Measurements from ENCODE around the gene RGS7. TPM values are rescaled to one million over a fixed set of nuclear protein-coding genes. Genes with fewer than 3 reads are reported as not detected.

Gene RGS7
- polyA plus RNA-seq, 1 donor from 2014 or later, result 24.2 TPM

GRCh38 chr1:240917976-240918375, 439.0 kb downstream of the RGS7 start:
- peak overlapping the region; percentile 13 for H3K4me2 ChIP-seq (ENCODE audit: low read length)

GRCh38 chr1:240914506-240914905, 442.5 kb downstream of the RGS7 start:
- Histone ChIP-seq H2AFZ (ENCODE audit: low read depth, low read length) (no peak overlapping the region), H3K9ac (ENCODE audit: low read length) (no peak overlapping the region), H3K27me3 (ENCODE audit: insufficient read depth, low read depth, low read length) (no peaks in the 10 kb centered on the region), H3K36me3 (ENCODE audit: insufficient read depth, low read length) (no peaks in the 10 kb centered on the region), H3K4me2 (ENCODE audit: low read length) (no peak overlapping the region), H4K20me1 (ENCODE audit: insufficient read depth) (no peaks in the 10 kb centered on the region), H3F3A (ENCODE audit: insufficient read depth, low read length, poor library complexity, severe bottlenecking) (no peaks in the 10 kb centered on the region), H3K9me3 (ENCODE audit: low read length) (no peaks in the 10 kb centered on the region), H3K27ac (ENCODE audit: low read length) (no peak overlapping the region), H3K9me2 (ENCODE audit: insufficient read depth, low read length) (no peaks in the 10 kb centered on the region), H3K4me3 (ENCODE audit: low read length) (no peak overlapping the region), H3K79me2 (replicated peaks; ENCODE audit: insufficient read depth, low read length) (no peaks in the 10 kb centered on the region)
- no peak for TF ChIP-seq EZH2 (IDR thresholded peaks at IDR 0.05; ENCODE audit: borderline replicate concordance, insufficient read depth, low read length, poor library complexity, severe bottlenecking)
- TF ChIP-seq POLR2AphosphoS5 (IDR thresholded peaks at IDR 0.05), result no peak

More at GRCh38 chr1:240917976-240918375, 439.0 kb downstream of the RGS7 start:
- Histone ChIP-seq H2AFZ (ENCODE audit: low read depth, low read length) (no peak overlapping the region), H3K79me2 (replicated peaks; ENCODE audit: insufficient read depth, low read length) (no peaks in the 10 kb centered on the region), H3K9me3 (ENCODE audit: low read length) (no peaks in the 10 kb centered on the region), H3F3A (ENCODE audit: insufficient read depth, low read length, poor library complexity, severe bottlenecking) (no peaks in the 10 kb centered on the region), H3K36me3 (ENCODE audit: insufficient read depth, low read length) (no peaks in the 10 kb centered on the region), H3K4me3 (ENCODE audit: low read length) (peak overlapping the region; percentile 9), H3K27me3 (ENCODE audit: insufficient read depth, low read depth, low read length) (no peaks in the 10 kb centered on the region), H3K9me2 (ENCODE audit: insufficient read depth, low read length) (no peaks in the 10 kb centered on the region), H3K9ac (ENCODE audit: low read length) (no peak overlapping the region), H4K20me1 (ENCODE audit: insufficient read depth) (no peaks in the 10 kb centered on the region), H3K27ac (ENCODE audit: low read length) (peak overlapping the region; percentile 29)
- peak; percentile 59 for TF ChIP-seq POLR2AphosphoS5 (IDR thresholded peaks at IDR 0.05)
- TF ChIP-seq TAF1 (IDR thresholded peaks at IDR 0.05; ENCODE audit: low read depth), result no peak
- TF ChIP-seq CTCF (IDR thresholded peaks at IDR 0.05; ENCODE audit: poor library complexity, severe bottlenecking), result no peak
- TF ChIP-seq EP300 (conservative IDR thresholded peaks at IDR 0.05; ENCODE audit: poor library complexity, severe bottlenecking), result peak; percentile 81
- no peak for TF ChIP-seq MXI1 (conservative IDR thresholded peaks at IDR 0.05; ENCODE audit: poor library complexity, severe bottlenecking)
- no peak for TF ChIP-seq SMC3 (conservative IDR thresholded peaks at IDR 0.05; ENCODE audit: poor library complexity)
- no peak for TF ChIP-seq EZH2 (IDR thresholded peaks at IDR 0.05; ENCODE audit: borderline replicate concordance, insufficient read depth, low read length, poor library complexity, severe bottlenecking)
- TF ChIP-seq REST (IDR thresholded peaks at IDR 0.05; ENCODE audit: borderline replicate concordance), result no peak
- no peak for TF ChIP-seq RAD21 (conservative IDR thresholded peaks at IDR 0.05)

- H3K9ac ChIP-seq (ENCODE audit: low read length), result no peak overlapping the region
- H3K27me3 ChIP-seq (ENCODE audit: insufficient read depth, low read depth, low read length), result no peaks in the 10 kb centered on the region
- no peaks in the 10 kb centered on the region for H3K9me3 ChIP-seq (ENCODE audit: low read length)
- H3F3A ChIP-seq (ENCODE audit: insufficient read depth, low read length, poor library complexity, severe bottlenecking), result no peaks in the 10 kb centered on the region
- TF ChIP-seq REST (IDR thresholded peaks at IDR 0.05; ENCODE audit: borderline replicate concordance), result no peak
- no peak for TF ChIP-seq POLR2AphosphoS5 (IDR thresholded peaks at IDR 0.05)
- TF ChIP-seq TAF1 (IDR thresholded peaks at IDR 0.05; ENCODE audit: low read depth), result no peak
- TF ChIP-seq MXI1 (conservative IDR thresholded peaks at IDR 0.05; ENCODE audit: poor library complexity, severe bottlenecking), result no peak
- TF ChIP-seq EZH2 (IDR thresholded peaks at IDR 0.05; ENCODE audit: borderline replicate concordance, insufficient read depth, low read length, poor library complexity, severe bottlenecking), result no peak
- TF ChIP-seq SMC3 (conservative IDR thresholded peaks at IDR 0.05; ENCODE audit: poor library complexity), result no peak
- H3K9me2 ChIP-seq (ENCODE audit: insufficient read depth, low read length), result no peaks in the 10 kb centered on the region
- H3K79me2 ChIP-seq (replicated peaks; ENCODE audit: insufficient read depth, low read length), result no peaks in the 10 kb centered on the region
- H3K27ac ChIP-seq (ENCODE audit: low read length), result no peak overlapping the region
- H2AFZ ChIP-seq (ENCODE audit: low read depth, low read length), result no peak overlapping the region
- H3K4me3 ChIP-seq (ENCODE audit: low read length), result no peak overlapping the region
- H4K20me1 ChIP-seq (ENCODE audit: insufficient read depth), result no peaks in the 10 kb centered on the region
- no peak overlapping the region for H3K4me2 ChIP-seq (ENCODE audit: low read length)
- H3K36me3 ChIP-seq (ENCODE audit: insufficient read depth, low read length), result no peaks in the 10 kb centered on the region
Measured at GRCh38 chr1:240912821-240913220, 444.2 kb downstream of the RGS7 start.
